Epithelial cell of esophagus (primary cell): ENCODE measurements around the gene ARAP1.
A peak's percentile ranks its signal among the peaks of the same experiment; 100 is the strongest.
"Not testable (repeated sequence)": the region's sequence is repeated elsewhere in the genome, so short reads cannot be mapped to it uniquely, and the experiment has no call there.

Experiments used
- DNase-seq: peaks from one replicate; pipeline ENCODE4 v3.0.0; 2010; ENCODE audit warnings: low read depth
- H3K4me3 ChIP-seq: 2 replicates; pipeline ENCODE4 v1.5.1; 2011; ENCODE audit warnings: mild to moderate bottlenecking, low read length, control low read depth
- CTCF ChIP-seq: IDR thresholded peaks from 2 replicates; pipeline ENCODE4 v1.5.1; 2011; ENCODE audit warnings: low read depth, mild to moderate bottlenecking, low read length, control low read depth, inconsistent platforms; ENCODE audit not compliant: insufficient read depth; ENCODE audit errors: missing control alignments

The ARAP1 gene

GRCh38 chr11:72792437-72793021, 40.3 kb upstream of the ARAP1 start:
- TF ChIP-seq CTCF: no peak
- DNase-seq: no peak
- no peak overlapping the region for H3K4me3 ChIP-seq

- H3K4me3 ChIP-seq, DNase-seq: not testable (repeated sequence)
Observed at GRCh38 chr11:72791228-72791627, 39.0 kb upstream of the ARAP1 start.

- DNase-seq: peak; percentile 67
- no peak overlapping the region for H3K4me3 ChIP-seq
- no peak for TF ChIP-seq CTCF
Observed at GRCh38 chr11:72789493-72790131, 37.4 kb upstream of the ARAP1 start.

- no peak for TF ChIP-seq CTCF
- DNase-seq: peak; percentile 18
- H3K4me3 ChIP-seq: no peak overlapping the region
Observed at GRCh38 chr11:72788241-72788640, 36.0 kb upstream of the ARAP1 start.

GRCh38 chr11:72787216-72788104, 35.3 kb upstream of the ARAP1 start:
- no peak for DNase-seq
- peak; percentile 15 for TF ChIP-seq CTCF
- no peak overlapping the region for H3K4me3 ChIP-seq

GRCh38 chr11:72786305-72787215, 34.4 kb upstream of the ARAP1 start:
- no peak overlapping the region for H3K4me3 ChIP-seq
- TF ChIP-seq CTCF: no peak
- DNase-seq: no peak
